Activated CD4-positive, CD25-positive, alpha-beta regulatory T cell treated with anti-CD3 and anti-CD28 coated beads, Interleukin-2, amount 50 U/mL, for 16 hours (primary cell): Measurements from ENCODE around the gene THRB.

Experiments
- DNase-seq: peaks from one replicate; pipeline ENCODE4 v3.0.0-alpha.2; 2020; ENCODE audit warnings: low read depth, low spot score

The THRB gene

GRCh38 chr3:24271228-24271627 lies 223.4 kb downstream of the THRB start:
- no peak for DNase-seq

GRCh38 chr3:24270744-24271143 lies 223.9 kb downstream of the THRB start:
- no peak for DNase-seq

GRCh38 chr3:24270204-24270691 lies 224.4 kb downstream of the THRB start:
- no peak for DNase-seq

- DNase-seq: no peak
Observed at GRCh38 chr3:24264748-24265158, 229.9 kb downstream of the THRB start.

- no peak for DNase-seq
Observed at GRCh38 chr3:24264011-24264410, 230.6 kb downstream of the THRB start.

- DNase-seq: no peak
Observed at GRCh38 chr3:24263069-24263668, 231.5 kb downstream of the THRB start.

GRCh38 chr3:24261521-24261920 lies 233.1 kb downstream of the THRB start:
- no peak for DNase-seq

GRCh38 chr3:24259901-24260512 lies 234.6 kb downstream of the THRB start:
- no peak for DNase-seq

- DNase-seq: no peak
Observed at GRCh38 chr3:24258727-24259600, 235.7 kb downstream of the THRB start.

- no peak for DNase-seq
Observed at GRCh38 chr3:24258260-24258659, 236.4 kb downstream of the THRB start.

- DNase-seq: no peak
Observed at GRCh38 chr3:24255414-24255813, 239.2 kb downstream of the THRB start.

- no peak for DNase-seq
Observed at GRCh38 chr3:24254649-24255048, 240.0 kb downstream of the THRB start.

GRCh38 chr3:24253336-24253735 lies 241.3 kb downstream of the THRB start:
- DNase-seq: no peak

GRCh38 chr3:24249523-24249922 lies 245.1 kb downstream of the THRB start:
- DNase-seq: no peak

- DNase-seq: no peak
Observed at GRCh38 chr3:24245056-24245455, 249.6 kb downstream of the THRB start.

- DNase-seq: no peak
Observed at GRCh38 chr3:24244491-24244890, 250.2 kb downstream of the THRB start.

- DNase-seq: no peak
Observed at GRCh38 chr3:24242012-24242698, 252.5 kb downstream of the THRB start.

GRCh38 chr3:24240306-24240705 lies 254.3 kb downstream of the THRB start:
- DNase-seq: no peak

- no peak for DNase-seq
Observed at GRCh38 chr3:24237971-24238706, 256.5 kb downstream of the THRB start.

GRCh38 chr3:24235121-24235520 lies 259.5 kb downstream of the THRB start:
- DNase-seq: no peak

- no peak for DNase-seq
Observed at GRCh38 chr3:24232784-24233183, 261.9 kb downstream of the THRB start.
